NOMO-1 treated with DMSO at 0.1 percent for 48 hours (cell line): ENCODE measurements around the gene PMM2.

Experiments used
- DNase-seq: peaks from one replicate; lab custom pipeline; 2025; ENCODE audit not compliant: unreplicated experiment; lab: John Stamatoyannopoulos, UW

PMM2 gene

GRCh38 chr16:8885674-8886592, 88.3 kb downstream of the PMM2 start:
- DNase-seq, result no peak

DNA sequence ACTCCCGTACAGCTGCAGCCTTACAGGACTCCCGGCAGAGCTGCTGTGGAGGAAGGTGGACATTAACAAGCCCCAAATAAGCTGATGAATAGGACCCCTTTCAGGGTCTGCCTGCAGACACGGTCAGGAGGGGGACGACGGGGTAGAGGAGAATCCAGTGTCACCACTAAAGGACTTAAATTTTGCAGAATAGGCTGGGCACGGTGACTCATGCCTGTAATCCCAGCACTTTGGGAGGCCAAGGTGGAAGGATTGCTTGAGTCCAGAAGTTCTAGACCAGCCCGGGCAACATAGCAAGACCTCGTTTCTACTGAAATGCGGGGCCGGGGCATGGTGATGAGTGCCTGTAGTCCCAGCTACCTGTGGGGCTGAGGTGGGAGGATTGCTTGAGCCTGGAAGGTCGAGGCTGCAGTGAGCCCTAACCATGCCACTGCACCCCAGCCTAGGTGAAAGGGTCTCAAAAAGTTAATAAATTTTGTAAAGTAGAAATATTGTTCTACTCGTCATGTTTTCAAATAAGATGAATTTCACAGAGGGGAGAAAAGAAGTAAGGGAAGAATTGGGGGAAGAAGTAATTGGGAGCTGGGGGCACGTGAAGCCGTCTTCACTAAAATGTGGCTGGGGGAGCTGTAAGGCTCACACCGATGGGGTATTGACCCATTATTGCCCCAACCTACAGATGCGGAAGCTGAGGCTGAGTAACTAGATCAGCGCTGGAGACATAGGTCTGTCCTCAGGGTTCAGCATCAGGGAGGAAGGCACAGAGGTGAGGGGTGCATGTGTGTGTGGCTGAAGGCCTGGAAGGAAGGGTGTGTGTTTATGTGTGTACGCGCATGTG, 89.2 kb downstream of the PMM2 start:
- DNase-seq, result no peak

- no peak for DNase-seq
Observed at GRCh38 chr16:8887431-8887765, 89.8 kb downstream of the PMM2 start.

- DNase-seq, result no peak
Observed at GRCh38 chr16:8887952-8888560, 90.4 kb downstream of the PMM2 start.

DNA sequence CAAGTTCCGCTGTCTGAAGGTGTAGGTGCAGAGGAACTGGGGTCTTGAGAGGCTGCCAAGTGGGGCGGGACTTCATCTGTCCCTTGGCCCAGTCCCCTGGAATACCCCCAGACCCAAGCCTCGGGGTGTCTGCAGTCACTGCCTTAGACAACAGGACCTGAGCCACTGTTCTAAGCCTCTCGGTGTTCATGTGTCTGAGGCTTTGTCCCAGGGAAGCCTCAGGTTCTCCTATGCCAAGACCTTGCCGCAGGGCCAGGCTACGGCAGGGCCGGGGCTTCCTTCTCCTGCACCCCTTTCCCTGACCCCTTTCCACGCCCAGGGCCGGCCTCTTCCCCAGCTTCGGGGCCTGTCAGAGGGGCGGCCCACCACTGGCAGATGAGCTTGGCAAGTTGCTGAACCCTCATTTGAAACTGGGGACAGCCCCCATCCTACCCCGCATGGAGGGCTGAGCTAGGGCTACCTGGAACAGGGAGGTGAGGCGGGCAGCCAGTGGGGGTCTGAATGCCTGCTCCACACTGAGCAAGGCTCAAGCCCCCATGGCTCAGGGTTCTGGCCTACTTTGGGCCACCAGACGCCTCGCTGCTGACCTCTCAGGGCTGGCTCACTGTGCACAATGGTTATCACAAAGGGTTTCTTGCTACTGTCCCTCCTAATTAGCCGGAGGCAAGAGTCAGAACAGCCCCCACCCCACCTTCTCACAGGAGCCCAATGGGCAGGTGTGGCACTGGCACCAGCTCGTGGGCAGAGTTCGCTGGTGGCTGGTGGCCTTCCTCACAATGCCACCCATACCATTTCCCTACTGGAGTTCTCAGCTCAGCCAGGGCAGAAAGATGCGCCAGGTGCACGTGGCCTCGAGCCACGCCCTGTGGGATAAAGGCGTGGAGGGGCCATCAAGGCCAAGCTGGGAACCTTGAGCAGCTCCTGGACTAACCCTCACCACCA, 91.6 kb downstream of the PMM2 start:
- DNase-seq, result no peak

- DNase-seq, result no peak
Observed at GRCh38 chr16:8889893-8890548, 92.4 kb downstream of the PMM2 start.

- no peak for DNase-seq
Observed at GRCh38 chr16:8890549-8890921, 92.9 kb downstream of the PMM2 start.

- DNase-seq, result no peak
Observed at GRCh38 chr16:8892101-8892575, 94.5 kb downstream of the PMM2 start.

DNA sequence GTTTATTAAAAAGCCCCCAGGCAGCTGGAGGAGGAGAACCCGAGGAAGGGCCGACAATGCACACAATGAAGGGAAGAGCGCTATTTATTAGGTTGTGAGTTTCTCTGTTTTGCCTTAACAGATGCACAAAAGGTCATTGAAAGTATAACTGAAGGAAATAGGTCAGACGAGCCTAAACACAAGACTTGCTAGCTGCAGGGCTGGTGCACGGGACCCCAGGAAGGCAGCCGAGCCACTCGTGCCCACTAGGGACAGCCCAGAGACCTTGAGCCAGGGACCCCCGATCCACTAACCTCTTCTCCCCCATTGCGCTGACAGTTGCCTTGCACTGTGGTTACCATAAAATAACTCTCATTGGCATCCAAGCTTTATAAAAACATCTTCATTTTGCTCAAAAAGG, 95.8 kb downstream of the PMM2 start:
- no peak for DNase-seq

DNA sequence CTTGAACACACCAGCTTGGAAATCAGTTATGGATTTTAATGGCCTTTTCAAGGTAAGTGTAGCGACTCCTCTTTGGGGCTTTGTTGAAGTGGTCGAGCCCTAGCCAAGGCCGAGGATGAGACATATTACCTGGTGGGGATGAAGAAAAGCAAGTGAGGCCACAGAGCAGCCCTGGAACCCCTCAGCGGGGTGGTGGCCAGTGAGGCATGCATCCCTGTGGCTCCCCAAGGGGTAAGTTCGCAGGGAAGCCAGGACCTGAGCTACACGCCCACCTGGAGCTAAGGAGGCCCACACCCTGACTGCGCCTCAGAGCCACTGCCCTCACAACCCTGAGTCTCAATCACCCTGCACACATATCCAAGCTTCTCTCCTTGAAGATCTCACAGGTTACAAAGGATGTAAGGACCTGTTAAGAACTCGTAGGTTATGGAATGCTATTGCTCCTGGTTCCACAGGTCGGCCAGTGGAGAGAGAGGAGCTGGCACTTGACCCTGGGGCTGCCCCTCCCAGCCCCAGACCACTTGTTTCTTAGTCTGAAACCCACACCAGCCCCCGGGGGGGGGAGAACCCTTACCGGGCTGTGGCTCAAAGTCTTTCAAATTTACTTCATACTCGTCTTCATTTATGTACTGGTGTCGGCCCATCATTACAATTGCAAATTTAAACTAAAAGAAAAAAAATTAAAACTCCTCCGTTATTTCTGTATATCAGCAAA, 96.5 kb downstream of the PMM2 start:
- DNase-seq, result no peak

DNA sequence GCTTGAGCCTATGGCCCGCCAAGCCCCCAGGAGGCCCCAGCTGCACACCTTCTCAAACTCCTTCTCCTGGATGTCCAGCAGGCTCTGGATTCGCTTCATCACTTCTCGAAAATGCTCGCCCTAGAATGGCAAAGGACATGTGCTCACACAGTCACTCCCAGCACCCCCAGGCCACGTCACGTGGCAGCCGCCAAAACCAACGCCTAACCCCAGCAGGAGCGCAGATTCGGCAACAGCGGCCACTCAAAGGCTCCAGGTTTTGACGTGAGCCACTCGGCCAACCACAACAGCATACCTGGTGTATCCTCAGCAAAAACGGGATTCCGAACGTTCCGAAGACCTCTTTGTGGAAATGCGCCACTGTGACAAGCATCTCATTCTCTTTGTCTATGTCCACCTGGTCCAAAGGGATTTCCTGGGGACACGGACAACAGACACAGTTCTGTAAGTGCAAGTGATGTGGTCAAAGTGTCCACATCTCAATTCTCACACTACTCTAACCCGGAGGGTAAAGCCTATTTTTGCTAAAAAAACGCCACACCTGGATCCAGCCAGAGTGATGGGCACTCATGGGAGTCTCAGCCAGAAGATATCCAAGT, 97.2 kb downstream of the PMM2 start:
- DNase-seq, result no peak

DNA sequence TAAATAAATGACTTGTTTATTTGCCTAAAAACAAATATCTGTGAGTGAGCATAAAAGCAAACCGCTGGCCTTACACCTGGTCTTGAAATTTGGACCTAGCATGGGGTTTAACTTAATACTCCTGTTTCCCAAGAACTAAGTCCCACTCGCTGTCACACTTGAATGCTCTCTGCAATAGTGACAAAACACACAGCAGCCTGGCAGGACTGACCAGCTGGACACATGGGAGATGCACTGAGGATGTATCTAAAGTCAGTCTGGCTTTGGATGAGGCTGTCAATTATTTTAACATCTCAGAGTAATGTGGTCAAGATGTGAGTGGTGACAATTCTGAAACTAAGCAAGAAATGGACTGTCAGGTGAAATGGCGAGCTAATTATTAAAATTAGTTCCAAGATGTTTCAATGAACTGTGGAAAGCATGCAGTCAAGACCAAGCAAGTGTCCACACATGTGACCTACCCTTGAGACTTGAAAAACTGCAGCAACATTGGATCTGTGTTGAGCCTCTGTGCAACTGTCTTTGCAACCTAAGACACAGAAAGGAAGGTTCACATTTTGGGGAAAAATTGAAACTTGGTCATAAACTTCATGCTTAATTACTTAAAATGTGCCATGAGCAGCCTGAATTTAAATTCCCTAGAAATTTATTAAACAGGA, 101.2 kb downstream of the PMM2 start:
- DNase-seq, result no peak
